Caco-2 (cell line): ENCODE results near the gene ATP8B2. TPM values are rescaled to one million over a fixed set of nuclear protein-coding genes. Genes with fewer than 3 reads are reported as not detected.
"Not testable (repeated sequence)": the region's sequence is repeated elsewhere in the genome, so short reads cannot be mapped to it uniquely, and the experiment has no call there.

Source experiments
- BruUV-seq: library from RNA; stranded (reverse); fragments of 400-500 nt; replicated peaks from 2 replicates; lab custom pipeline; 2021; lab: Mats Ljungman, UMichigan
- CTCF ChIA-PET: fragments of 300-600 bp; sonication (Branson Sonifier 250); formaldehyde crosslinking; loops from one replicate; lab custom pipeline; 2022; ENCODE audit warnings: antibody characterized with exemption; lab: Charles Lee
- POLR2A ChIA-PET: fragments of 300-600 bp; sonication (Branson Sonifier 250); formaldehyde crosslinking; loops from one replicate; lab custom pipeline; 2022; ENCODE audit warnings: antibody characterized with exemption; lab: Charles Lee
- DNase-seq, 2 experiments: peaks; one replicate each; pipeline versions ENCODE4 v3.0.0 to v3.0.0-alpha.2; 2020 to 2022
- H3K27me3 ChIP-seq: replicated peaks from 2 replicates; pipeline ENCODE4 v1.6.0; 2011; ENCODE audit warnings: low read length; ENCODE audit not compliant: control insufficient read depth, insufficient read depth
- H3K36me3 ChIP-seq: 2 replicates; pipeline ENCODE4 v1.5.1; 2011; ENCODE audit warnings: low read length; ENCODE audit not compliant: control insufficient read depth, insufficient read depth
- H3K4me1 ChIP-seq: fragments of 250-450 bp; sonication (Bioruptor Pico); 2 replicates; pipeline ENCODE4 v1.5.1; 2020; ENCODE audit warnings: mild to moderate bottlenecking
- H3K4me3 ChIP-seq: 2 replicates; pipeline ENCODE4 v1.5.1; 2011; ENCODE audit warnings: low read depth, mild to moderate bottlenecking, control low read depth, low read length
- H3K9me3 ChIP-seq: fragments of 250-450 bp; sonication (Bioruptor Pico); 2 replicates; pipeline ENCODE4 v1.5.1; 2020; ENCODE audit warnings: mild to moderate bottlenecking, moderate library complexity
- H3K27ac Mint-ChIP-seq: one replicate; pipeline ENCODE4 v1.8.0; 2022; ENCODE audit warnings: mixed read lengths; ENCODE audit not compliant: unreplicated experiment
- H3K27me3 Mint-ChIP-seq: one replicate; pipeline ENCODE4 v1.8.0; 2022; ENCODE audit warnings: mixed read lengths; ENCODE audit not compliant: insufficient read depth, unreplicated experiment
- H3K36me3 Mint-ChIP-seq: one replicate; pipeline ENCODE4 v1.8.0; 2022; ENCODE audit warnings: mild to moderate bottlenecking, mixed read lengths; ENCODE audit not compliant: insufficient read depth, unreplicated experiment
- H3K4me1 Mint-ChIP-seq: one replicate; pipeline ENCODE4 v1.8.0; 2022; ENCODE audit warnings: low read depth, mixed read lengths; ENCODE audit not compliant: unreplicated experiment
- H3K4me3 Mint-ChIP-seq: one replicate; pipeline ENCODE4 v1.8.0; 2022; ENCODE audit warnings: mild to moderate bottlenecking, moderate library complexity, mixed read lengths; ENCODE audit not compliant: unreplicated experiment
- H3K9me3 Mint-ChIP-seq: one replicate; pipeline ENCODE4 v1.8.0; 2022; ENCODE audit warnings: mixed read lengths; ENCODE audit not compliant: unreplicated experiment
- CTCF ChIP-seq, 2 experiments: fragments of 200-600 bp in 1 of 2; IDR thresholded peaks; 1 replicate in 1 of 2; 2 replicates in 1 of 2; pipeline versions ENCODE4 v1.5.1 to v1.8.0; 2011 to 2022; ENCODE audit warnings: antibody characterized with exemption in 1 of 2, control low read depth in 1 of 2, inconsistent platforms in 1 of 2, low read depth in 1 of 2, low read length in 1 of 2, mild to moderate bottlenecking in 1 of 2, moderate library complexity in 1 of 2; ENCODE audit not compliant: insufficient read depth in 1 of 2, severe bottlenecking in 1 of 2, unreplicated experiment in 1 of 2
- intact Hi-C: fragments of 100-400 bp; cut with micrococcal nuclease; formaldehyde crosslinking; loops from one replicate; pipeline ENCODE4 v1.10.0; 2022; ENCODE audit not compliant: unreplicated experiment
- total RNA-seq: library from RNA; stranded (reverse); gene quantifications from 2 replicates; pipeline ENCODE4 v1.2.3, GENCODE V29; 2022

The ATP8B2 gene
- total RNA-seq, 1 experiment from 2014 or later = 10.5 TPM

GRCh38 chr1:154312229-154313065 is 12.9 kb upstream of the ATP8B2 start:
- H3K4me1 ChIP-seq, H3K4me3 ChIP-seq, CTCF ChIA-PET, BruUV-seq, H3K27me3 ChIP-seq, H3K9me3 Mint-ChIP-seq, H3K4me1 Mint-ChIP-seq, H3K9me3 ChIP-seq, H3K36me3 ChIP-seq, H3K36me3 Mint-ChIP-seq, H3K4me3 Mint-ChIP-seq, H3K27me3 Mint-ChIP-seq, intact Hi-C loops, POLR2A ChIA-PET, H3K27ac Mint-ChIP-seq, DNase-seq: not testable (repeated sequence)

GRCh38 chr1:154313066-154313356 is 12.3 kb upstream of the ATP8B2 start:
- no peaks in the 10 kb centered on the region for H3K27me3 ChIP-seq

GRCh38 chr1:154314226-154314625 is 11.1 kb upstream of the ATP8B2 start:
- H3K4me3 Mint-ChIP-seq, H3K9me3 ChIP-seq, H3K4me1 Mint-ChIP-seq, H3K4me1 ChIP-seq, DNase-seq, H3K36me3 ChIP-seq, H3K27me3 ChIP-seq, H3K27ac Mint-ChIP-seq, H3K36me3 Mint-ChIP-seq, BruUV-seq, H3K9me3 Mint-ChIP-seq, H3K27me3 Mint-ChIP-seq, H3K4me3 ChIP-seq, intact Hi-C loops, CTCF ChIA-PET: not testable (repeated sequence)
- POLR2A ChIA-PET = interaction anchor here (0.7 kb wide), 1 partner anchor 110 kb away, joined by 4 read pairs; no protein-coding TSS in a partner anchor

More at GRCh38 chr1:154313066-154313356, 12.3 kb upstream of the ATP8B2 start:
- intact Hi-C loops = no loop called here
- ChIA-PET CTCF (no interaction called here), POLR2A (no interaction called here)
- no peak for DNase-seq
- Mint-ChIP-seq H3K9me3 (no peaks in the 10 kb centered on the region), H3K36me3 (no peaks in the 10 kb centered on the region), H3K4me3 (no peak overlapping the region), H3K4me1 (no peaks in the 10 kb centered on the region), H3K27ac (no peak overlapping the region), H3K27me3 (no peaks in the 10 kb centered on the region)
- no TSS peak for BruUV-seq
- Histone ChIP-seq H3K4me3 (no peak overlapping the region), H3K4me1 (no peaks in the 10 kb centered on the region), H3K36me3 (no peaks in the 10 kb centered on the region), H3K9me3 (peaks cover 5% of the 10 kb centered on the region; the same call in 1 of the 2 replicates)
- TF ChIP-seq CTCF (IDR thresholded peaks at IDR 0.05; ENCODE audit: insufficient read depth in 1 of 2, low read depth in 1 of 2, low read length in 1 of 2, severe bottlenecking in 1 of 2, unreplicated experiment in 1 of 2) = no peak

- H3K27me3 Mint-ChIP-seq = no peaks in the 10 kb centered on the region
- H3K36me3 ChIP-seq = no peaks in the 10 kb centered on the region
- peaks cover 14% of the 10 kb centered on the region for H3K4me1 ChIP-seq
- no peak overlapping the region for H3K27ac Mint-ChIP-seq
- no peak for TF ChIP-seq CTCF (IDR thresholded peaks at IDR 0.05; ENCODE audit: insufficient read depth in 1 of 2, low read depth in 1 of 2, low read length in 1 of 2, severe bottlenecking in 1 of 2, unreplicated experiment in 1 of 2)
- CTCF ChIA-PET = no interaction called here
- POLR2A ChIA-PET = no interaction called here
- no peak for DNase-seq
- no peak overlapping the region for H3K4me3 Mint-ChIP-seq
- no peaks in the 10 kb centered on the region for H3K9me3 ChIP-seq
- intact Hi-C loops = no loop called here
- BruUV-seq = no TSS peak
- no peak overlapping the region for H3K4me3 ChIP-seq
- H3K9me3 Mint-ChIP-seq = no peaks in the 10 kb centered on the region
- H3K36me3 Mint-ChIP-seq = no peaks in the 10 kb centered on the region
- H3K27me3 ChIP-seq = no peaks in the 10 kb centered on the region
- peaks cover 10% of the 10 kb centered on the region for H3K4me1 Mint-ChIP-seq
Measured at GRCh38 chr1:154316704-154317103, 8.6 kb upstream of the ATP8B2 start.
